ENCODE results near the gene PLIN5.

GRCh38 chr19:4531562-4532165, 3.4 kb downstream of the PLIN5 start:
- no peak for TF ChIP-seq CTCF (IDR thresholded peaks at IDR 0.05; ENCODE audit: low read length)
- no peak for TF ChIP-seq EZH2 (optimal IDR thresholded peaks at IDR 0.05; ENCODE audit: low read depth, low read length)
